Right atrium auricular region (tissue), 2 donors: Measurements from ENCODE around the gene TSPAN32. TPM values are rescaled to one million over a fixed set of nuclear protein-coding genes. Genes with fewer than 3 reads are reported as not detected.

Experiments
- DNase-seq: peaks from one replicate; pipeline ENCODE4 v3.0.0-alpha.2; 2019; ENCODE audit warnings: low spot score
- H3K27ac ChIP-seq, 2 donors: fragments of 200-600 bp; sonication (generic); 1 replicate in 1 of 2; 2 replicates in 1 of 2; pipeline ENCODE4 v1.5.1; 2016 to 2019
- H3K27me3 ChIP-seq, 2 donors: fragments of 200-600 bp; sonication (generic); one replicate each; pipeline versions ENCODE4 v1.5.1 to v1.6.0; 2017 to 2019
- H3K36me3 ChIP-seq: fragments of 200-600 bp; sonication (generic); one replicate; pipeline ENCODE4 v1.5.1; 2016
- H3K4me1 ChIP-seq, 2 donors: fragments of 200-600 bp; sonication (generic); one replicate each; pipeline versions ENCODE4 v1.5.1 to v1.6.0; 2017 to 2019
- H3K4me3 ChIP-seq, 2 donors: fragments of 200-600 bp; sonication (generic); 1 replicate in 1 of 2; 2 replicates in 1 of 2; pipeline ENCODE4 v1.5.1; 2017 to 2019; ENCODE audit warnings: mild to moderate bottlenecking in 1 of 2, moderate library complexity in 1 of 2
- H3K9me3 ChIP-seq, 2 donors: fragments of 200-600 bp; sonication (generic); one replicate each; pipeline ENCODE4 v1.5.1; 2019
- total RNA-seq, 2 donors: library from RNA; depleted of rRNA; stranded (reverse); fragments of >200 nt; gene quantifications; one replicate each; pipeline ENCODE4 v1.1.0, GENCODE V29; 2016
- TF ChIP-seq, protein P1 (sequence below), 2 donors: fragments of 200-600 bp; sonication (generic); IDR thresholded peaks; one replicate each; pipeline ENCODE4 v1.5.1; 2019; ENCODE audit warnings: antibody characterized with exemption in 2 of 2

TSPAN32 gene
- total RNA-seq, 2 donors from 2014 or later: 2.6 to 15.2 TPM

DNA sequence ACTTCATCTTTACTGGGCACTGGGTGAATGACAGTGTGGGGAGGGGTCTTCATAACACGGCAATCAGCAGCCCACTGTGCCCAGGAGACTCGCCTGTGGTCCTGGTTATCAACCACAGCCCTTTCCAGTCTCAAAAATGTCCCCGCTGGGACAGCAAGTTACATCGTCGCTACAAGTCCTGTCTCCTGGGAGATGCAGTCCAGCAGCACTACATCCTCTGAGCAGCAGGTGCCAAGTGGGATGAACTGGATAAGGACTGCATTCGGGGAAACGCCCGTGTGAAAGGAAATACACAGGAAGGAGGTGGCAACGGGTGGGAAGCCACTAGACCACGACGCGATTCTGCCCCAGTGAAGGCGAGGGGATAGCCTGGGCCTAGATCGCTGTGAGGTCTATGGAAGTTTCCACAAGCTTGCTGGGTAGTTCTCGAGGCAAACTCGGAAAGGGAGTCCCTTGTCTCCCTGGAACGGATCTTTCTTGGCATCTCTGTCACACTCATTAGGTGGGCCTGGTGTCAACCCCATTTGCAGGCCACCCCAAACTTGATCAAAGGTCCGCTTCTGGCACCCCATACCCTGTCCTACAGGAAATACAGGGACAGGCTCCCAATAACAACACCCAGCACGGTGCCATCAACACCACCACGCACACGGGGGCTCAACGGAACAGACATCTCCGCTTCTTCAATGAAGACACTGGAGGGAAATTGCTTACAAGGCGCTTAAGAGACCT lies 35.8 kb upstream of the TSPAN32 start:
- Histone ChIP-seq H3K9me3 (no peaks in the 10 kb centered on the region), H3K36me3 (no peaks in the 10 kb centered on the region), H3K27me3 (peaks cover 9 to 21% of the 10 kb centered on the region in 2 donors), H3K4me3 (no peak overlapping the region), H3K4me1 (peaks cover 0 to 27% of the 10 kb centered on the region in 2 donors), H3K27ac (no peak overlapping the region)
- DNase-seq: peak; percentile 55
- TF ChIP-seq, protein P1, sequence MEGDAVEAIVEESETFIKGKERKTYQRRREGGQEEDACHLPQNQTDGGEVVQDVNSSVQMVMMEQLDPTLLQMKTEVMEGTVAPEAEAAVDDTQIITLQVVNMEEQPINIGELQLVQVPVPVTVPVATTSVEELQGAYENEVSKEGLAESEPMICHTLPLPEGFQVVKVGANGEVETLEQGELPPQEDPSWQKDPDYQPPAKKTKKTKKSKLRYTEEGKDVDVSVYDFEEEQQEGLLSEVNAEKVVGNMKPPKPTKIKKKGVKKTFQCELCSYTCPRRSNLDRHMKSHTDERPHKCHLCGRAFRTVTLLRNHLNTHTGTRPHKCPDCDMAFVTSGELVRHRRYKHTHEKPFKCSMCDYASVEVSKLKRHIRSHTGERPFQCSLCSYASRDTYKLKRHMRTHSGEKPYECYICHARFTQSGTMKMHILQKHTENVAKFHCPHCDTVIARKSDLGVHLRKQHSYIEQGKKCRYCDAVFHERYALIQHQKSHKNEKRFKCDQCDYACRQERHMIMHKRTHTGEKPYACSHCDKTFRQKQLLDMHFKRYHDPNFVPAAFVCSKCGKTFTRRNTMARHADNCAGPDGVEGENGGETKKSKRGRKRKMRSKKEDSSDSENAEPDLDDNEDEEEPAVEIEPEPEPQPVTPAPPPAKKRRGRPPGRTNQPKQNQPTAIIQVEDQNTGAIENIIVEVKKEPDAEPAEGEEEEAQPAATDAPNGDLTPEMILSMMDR (IDR thresholded peaks at IDR 0.05): no peak

DNA sequence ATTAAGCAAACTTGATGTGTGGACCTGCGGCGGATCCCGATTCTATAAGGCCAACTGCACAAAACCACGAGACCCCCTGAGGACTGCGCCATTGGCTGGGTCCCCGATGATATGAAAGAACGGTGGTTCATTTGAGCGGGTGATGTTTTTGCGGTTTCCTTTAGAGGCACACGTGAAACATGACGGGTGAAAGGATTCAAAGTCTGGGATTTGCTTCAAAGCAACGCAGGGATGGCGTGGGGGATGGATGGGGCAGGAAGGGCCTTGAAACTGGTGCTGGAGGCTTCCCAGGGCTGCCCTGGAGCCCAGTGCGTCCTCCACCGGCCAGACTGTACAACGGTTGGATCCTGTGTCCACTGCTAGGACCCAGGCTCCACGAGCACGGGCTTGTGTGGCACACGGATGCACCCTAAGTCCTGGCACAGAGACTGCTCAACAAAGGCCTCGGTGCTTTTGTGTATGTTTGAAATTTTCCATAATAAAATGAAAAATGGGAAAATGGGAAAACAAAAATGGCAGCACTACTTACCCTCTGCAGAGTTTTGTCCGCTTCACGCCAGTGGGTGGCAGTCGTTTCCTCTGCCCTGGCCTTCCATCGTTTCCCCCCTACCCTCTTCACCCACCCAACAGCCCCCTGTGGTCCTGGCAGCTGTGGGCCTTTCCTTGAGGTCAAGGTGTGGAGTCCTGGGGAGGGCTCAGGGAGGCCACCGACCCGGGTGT lies 35.1 kb upstream of the TSPAN32 start:
- peak; percentile 34 for DNase-seq
- Histone ChIP-seq H3K27me3 (peaks cover 9 to 28% of the 10 kb centered on the region in 2 donors), H3K9me3 (no peaks in the 10 kb centered on the region), H3K27ac (no peak overlapping the region), H3K4me1 (peaks cover 0 to 31% of the 10 kb centered on the region in 2 donors), H3K36me3 (no peaks in the 10 kb centered on the region), H3K4me3 (no peak overlapping the region)
- TF ChIP-seq, protein P1 (IDR thresholded peaks at IDR 0.05): no peak

DNA sequence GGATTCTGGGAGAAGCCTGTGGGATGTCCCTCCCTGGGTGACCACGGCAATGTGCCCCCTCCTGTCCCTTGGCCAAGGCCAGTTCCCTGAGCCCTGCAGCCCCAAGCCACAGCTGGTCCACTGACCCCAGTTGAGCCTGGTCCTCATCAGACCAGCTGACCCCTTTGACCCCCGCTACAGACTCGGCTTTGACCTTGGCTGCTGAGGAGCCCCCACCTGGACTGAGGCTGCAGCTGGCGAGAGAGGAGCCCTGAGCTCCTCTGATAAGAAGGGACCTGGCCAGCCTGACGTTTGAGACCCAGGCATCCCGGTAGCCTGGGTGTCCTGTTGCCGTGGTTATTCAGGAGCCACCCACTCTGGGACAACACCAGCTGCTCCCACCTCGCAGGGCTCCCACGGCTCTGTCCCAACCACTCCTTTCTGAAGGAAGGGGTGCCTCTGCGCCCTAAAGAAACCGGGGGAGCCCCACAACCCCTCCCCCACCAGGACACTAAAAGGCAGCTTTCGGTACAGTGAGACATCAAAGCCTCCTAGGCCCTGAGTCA lies 34.4 kb upstream of the TSPAN32 start:
- peak; percentile 36 for DNase-seq
- Histone ChIP-seq H3K4me1 (peaks cover 0 to 31% of the 10 kb centered on the region in 2 donors), H3K4me3 (no peak overlapping the region), H3K27ac (no peak overlapping the region), H3K27me3 (peaks cover 9 to 30% of the 10 kb centered on the region in 2 donors), H3K36me3 (no peaks in the 10 kb centered on the region), H3K9me3 (no peaks in the 10 kb centered on the region)
- TF ChIP-seq, protein P1 (IDR thresholded peaks at IDR 0.05): no peak

DNA sequence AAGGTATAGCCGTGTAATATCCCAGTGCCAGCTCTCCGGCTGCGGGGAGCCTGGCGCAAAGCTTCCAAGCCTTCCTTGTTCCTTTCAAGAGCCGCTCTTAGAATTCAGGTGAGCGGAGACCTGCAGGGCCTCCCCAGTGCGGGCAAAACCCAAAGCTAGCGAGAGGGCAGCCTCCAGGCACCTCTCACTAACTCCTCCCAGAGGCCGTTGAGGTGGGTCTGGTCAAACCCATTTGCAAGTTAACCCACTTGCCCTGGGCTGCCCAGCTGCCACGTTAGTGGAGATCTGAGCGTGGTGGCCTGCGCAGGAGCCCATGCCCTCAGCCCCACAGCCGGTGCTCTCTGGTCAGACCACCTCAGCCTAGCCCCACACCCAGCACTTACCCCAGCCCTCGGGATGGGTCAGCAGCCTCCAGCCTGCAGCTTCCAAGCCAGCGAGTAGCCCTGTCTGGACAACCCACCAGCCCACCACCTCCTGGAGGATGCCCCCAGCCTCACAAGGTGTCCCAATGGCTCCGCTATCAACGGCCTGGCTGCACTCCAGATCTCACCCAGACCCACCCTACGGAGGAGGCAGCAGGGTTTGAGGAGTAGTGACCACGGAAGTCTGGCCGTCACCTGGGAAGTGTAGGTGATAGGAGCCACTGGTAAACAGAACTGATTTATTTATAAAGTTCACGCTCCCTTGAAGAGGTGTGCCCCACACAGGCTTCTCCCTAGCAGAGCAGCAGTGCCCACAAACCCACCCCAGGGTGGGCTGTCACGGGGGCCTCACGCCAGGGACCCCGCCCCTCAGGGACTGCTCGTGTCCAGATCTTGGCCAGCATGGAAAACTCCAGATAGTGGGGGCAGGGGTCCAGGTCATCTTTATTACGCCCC lies 33.7 kb upstream of the TSPAN32 start:
- H3K4me3 ChIP-seq: no peak overlapping the region
- peaks cover 9 to 30% of the 10 kb centered on the region in 2 donors for H3K27me3 ChIP-seq
- peak; percentile 43 for DNase-seq
- H3K27ac ChIP-seq: no peak overlapping the region
- H3K36me3 ChIP-seq: no peaks in the 10 kb centered on the region
- no peaks in the 10 kb centered on the region for H3K9me3 ChIP-seq
- peaks cover 0 to 31% of the 10 kb centered on the region in 2 donors for H3K4me1 ChIP-seq
- TF ChIP-seq, protein P1 (IDR thresholded peaks at IDR 0.05): no peak
